Small intestine (tissue), 7 donors: ENCODE data around the gene PRDM11. TPM values are rescaled to one million over a fixed set of nuclear protein-coding genes. Genes with fewer than 3 reads are reported as not detected.
"Not testable (repeated sequence)": the region's sequence is repeated elsewhere in the genome, so short reads cannot be mapped to it uniquely, and the experiment has no call there.

Experiments
- DNase-seq, 2 donors: peaks; one replicate each; pipeline versions ENCODE4 v3.0.0 to v3.0.0-alpha.2; 2013
- FAIRE-seq: peaks from 2 replicates; lab custom pipeline; 2012; peaks lifted over from hg19 to GRCh38; lab: Jason Lieb, UNC
- H3K27ac ChIP-seq, 3 donors: one replicate each; pipeline ENCODE4 v1.5.1; 2013; ENCODE audit warnings: low read length in 2 of 3, mild to moderate bottlenecking in 2 of 3, control low read depth in 1 of 3, inconsistent platforms in 1 of 3, low read depth in 1 of 3, moderate library complexity in 1 of 3
- H3K27me3 ChIP-seq, 3 donors: one replicate each; pipeline ENCODE4 v1.6.1; 2013; ENCODE audit warnings: low read length in 3 of 3, inconsistent platforms in 1 of 3; ENCODE audit not compliant: control insufficient read depth in 3 of 3, insufficient read depth in 3 of 3
- H3K36me3 ChIP-seq, 3 donors: one replicate each; pipeline ENCODE4 v1.6.1; 2013; ENCODE audit warnings: low read length in 3 of 3, inconsistent platforms in 1 of 3, low read depth in 1 of 3, mild to moderate bottlenecking in 1 of 3, moderate library complexity in 1 of 3; ENCODE audit not compliant: control insufficient read depth in 3 of 3, insufficient read depth in 2 of 3
- H3K4me1 ChIP-seq, 3 donors: one replicate each; pipeline ENCODE4 v1.6.1; 2013; ENCODE audit warnings: low read length in 2 of 3, inconsistent platforms in 1 of 3, low read depth in 1 of 3, mild to moderate bottlenecking in 1 of 3, moderate library complexity in 1 of 3; ENCODE audit not compliant: control insufficient read depth in 3 of 3, insufficient read depth in 2 of 3
- H3K4me3 ChIP-seq, 3 donors: one replicate each; pipeline ENCODE4 v1.5.1; 2013; ENCODE audit warnings: low read length in 3 of 3, control low read depth in 1 of 3, inconsistent platforms in 1 of 3, low read depth in 1 of 3, mild to moderate bottlenecking in 1 of 3, moderate library complexity in 1 of 3
- H3K9me3 ChIP-seq, 2 donors: one replicate each; pipeline ENCODE4 v1.6.1; 2013; ENCODE audit warnings: low read depth in 1 of 2, low read length in 1 of 2; ENCODE audit not compliant: control insufficient read depth in 2 of 2, insufficient read depth in 1 of 2
- WGBS, 3 donors: extraction: QIAGEN DNeasy Blood & Tissue Kit; methylation state at CpG; one replicate each; pipeline ENCODE4 v1.1.7; 2013; 5-methylcytosine and 5-hydroxymethylcytosine counted together
- polyA plus RNA-seq, 4 donors: library from polyadenylated mRNA; stranded (reverse) in 3 of 4; unstranded in 1 of 4; fragments of 200-250 nt in 3 of 4; fragments of 120-200 nt in 1 of 4; gene quantifications; one replicate each; pipeline versions ENCODE4 v1.2.1 to v1.2.3, GENCODE V29; 2013
- donor health status: healthy with polysubstance abuse.
- donor health status: control.
- donor health status: control.
- donor health status: Bipolar disorder and iron deficiency.
- donor health status: healthy.

The PRDM11 gene
- polyA plus RNA-seq, 4 donors: 0.45 to 20.4 (median 3.2) TPM

DNA sequence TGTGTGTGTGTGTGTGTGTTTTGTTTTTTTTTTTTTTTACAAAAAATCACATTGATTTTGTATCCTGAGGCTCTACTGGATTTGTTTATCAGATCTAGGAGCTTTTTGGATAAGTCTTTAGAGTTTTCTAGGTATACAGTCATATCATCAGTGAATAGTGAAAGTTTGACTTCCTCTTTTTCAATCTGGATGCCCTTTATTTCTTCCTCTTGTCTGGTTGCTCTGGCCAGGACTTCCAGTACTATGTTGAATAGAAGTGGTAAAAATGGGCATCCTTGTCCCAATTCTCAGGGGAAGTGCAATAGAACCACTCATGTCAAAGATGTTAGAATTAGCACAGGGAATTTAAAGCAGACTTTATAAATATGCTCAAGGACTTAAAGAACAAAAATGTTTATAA lies 32.6 kb upstream of the PRDM11 start:
- Histone ChIP-seq H3K9me3 (peaks cover 0 to 3% of the 10 kb centered on the region in 2 donors), H3K27me3 (no peaks in the 10 kb centered on the region), H3K36me3 (no peaks in the 10 kb centered on the region), H3K4me3 (no peak overlapping the region), H3K27ac (no peak overlapping the region), H3K4me1 (peaks cover 0 to 12% (median 0%) of the 10 kb centered on the region in 3 donors)
- FAIRE-seq: no peak
- no peak for DNase-seq

DNA sequence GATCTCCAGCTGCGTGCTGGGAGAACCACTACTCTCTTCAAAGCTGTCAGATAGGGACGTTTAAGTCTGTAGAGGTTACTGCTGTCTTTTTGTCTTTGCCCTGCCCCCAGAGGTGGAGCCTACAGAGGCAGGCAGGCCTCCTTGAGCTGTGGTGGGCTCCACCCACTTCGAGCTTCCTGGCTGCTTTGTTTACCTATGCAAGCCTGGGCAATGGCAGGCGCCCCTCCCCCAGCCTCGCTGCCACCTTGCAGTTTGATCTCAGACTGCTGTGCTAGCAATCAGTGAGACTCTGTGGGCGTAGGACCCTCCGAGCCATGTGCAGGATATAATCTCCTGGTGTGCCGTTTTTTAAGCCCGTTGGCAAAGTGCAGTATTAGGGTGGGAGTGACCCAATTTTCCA lies 18.6 kb upstream of the PRDM11 start:
- H3K36me3 ChIP-seq, FAIRE-seq, H3K4me3 ChIP-seq, H3K4me1 ChIP-seq, H3K27me3 ChIP-seq, H3K27ac ChIP-seq, DNase-seq, H3K9me3 ChIP-seq: not testable (repeated sequence)
- 70 to 76% (median 76%) methylated on average over 8 to 9 of the region's 9 CpGs for WGBS, 3 donors

DNA sequence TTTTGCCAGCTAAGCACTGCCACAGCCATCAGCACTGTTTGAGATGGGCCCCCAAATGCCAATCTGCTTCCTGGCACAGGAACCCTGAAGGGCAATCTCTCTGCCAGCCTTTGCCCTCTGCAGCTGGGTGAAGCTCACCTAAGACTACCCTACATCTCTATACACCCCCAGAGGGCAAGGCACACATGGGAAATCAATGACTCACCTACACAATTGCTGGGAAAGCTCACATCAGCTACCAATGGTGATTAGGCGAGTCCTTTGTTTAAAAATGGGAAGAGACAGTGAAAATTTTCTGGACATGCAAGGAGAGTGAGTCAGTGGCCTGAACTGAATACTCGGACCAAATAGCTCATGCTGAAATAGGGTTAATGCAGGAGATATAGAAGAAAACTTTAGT lies 12.6 kb upstream of the PRDM11 start:
- no peaks in the 10 kb centered on the region for H3K36me3 ChIP-seq
- FAIRE-seq (no peak), DNase-seq (no peak)
- WGBS, 3 donors: 34 to 67% (median 59%) methylated on average over 2 of the region's 2 CpGs
- H3K27me3 ChIP-seq: peaks cover 0 to 3% (median 0%) of the 10 kb centered on the region in 3 donors
- no peaks in the 10 kb centered on the region for H3K4me1 ChIP-seq
- H3K27ac ChIP-seq: no peak overlapping the region
- H3K4me3 ChIP-seq: no peak overlapping the region
- H3K9me3 ChIP-seq: no peaks in the 10 kb centered on the region

DNA sequence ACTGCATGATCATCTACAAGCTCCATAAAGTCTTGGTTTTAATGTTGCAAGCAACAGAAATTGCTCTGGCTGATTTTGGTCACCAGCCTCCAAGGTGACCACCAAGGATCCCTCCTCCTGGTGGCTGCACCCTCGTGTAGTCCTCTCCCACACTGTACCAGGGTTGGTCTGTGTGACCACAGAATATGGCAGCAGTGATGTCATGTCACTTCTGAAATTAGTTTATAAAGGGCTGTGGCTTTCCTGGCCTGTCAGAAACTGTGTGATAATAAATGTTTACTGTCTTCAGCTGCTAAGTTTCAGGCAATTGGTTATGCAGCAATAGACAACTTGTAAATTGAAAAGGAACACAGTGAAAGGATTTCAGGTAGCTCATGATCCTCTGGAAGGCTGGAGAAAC lies 5.3 kb upstream of the PRDM11 start:
- Histone ChIP-seq H3K9me3 (no peaks in the 10 kb centered on the region), H3K27ac (no peak overlapping the region), H3K4me3 (no peak overlapping the region), H3K36me3 (no peaks in the 10 kb centered on the region), H3K4me1 (peaks cover 0 to 12% (median 3%) of the 10 kb centered on the region in 3 donors), H3K27me3 (peaks cover 0 to 13% (median 0%) of the 10 kb centered on the region in 3 donors)
- DNase-seq: no peak
- no peak for FAIRE-seq
- 9 to 39% (median 13%) methylated on average over 1 of the region's 1 CpG for WGBS, 3 donors

DNA sequence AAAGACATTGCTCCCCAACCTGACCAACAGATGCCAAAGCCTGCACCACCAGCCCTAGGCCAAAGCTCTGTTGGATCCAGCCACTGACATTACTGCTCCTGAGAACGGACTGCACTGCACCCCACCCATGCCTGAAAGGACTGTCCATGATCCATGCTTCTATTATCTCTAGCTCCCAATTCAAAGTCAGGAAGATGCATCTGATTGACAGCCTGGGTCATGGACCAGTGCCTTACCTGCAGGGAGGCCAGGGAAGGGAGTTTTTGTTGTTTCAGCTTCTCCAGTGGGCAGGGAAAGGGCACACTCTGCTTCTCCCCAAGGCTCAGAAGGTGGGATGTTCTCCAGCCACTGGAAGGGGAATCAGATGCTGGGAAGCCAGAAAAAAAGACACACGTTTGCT lies 4.8 kb upstream of the PRDM11 start:
- no peaks in the 10 kb centered on the region for H3K9me3 ChIP-seq
- peaks cover 0 to 12% (median 3%) of the 10 kb centered on the region in 3 donors for H3K4me1 ChIP-seq
- H3K36me3 ChIP-seq: no peaks in the 10 kb centered on the region
- no peak for FAIRE-seq
- 57 to 73% (median 72%) methylated on average over 2 of the region's 2 CpGs for WGBS, 3 donors
- peaks cover 0 to 13% (median 0%) of the 10 kb centered on the region in 3 donors for H3K27me3 ChIP-seq
- no peak overlapping the region for H3K27ac ChIP-seq
- no peak for DNase-seq
- no peak overlapping the region for H3K4me3 ChIP-seq

DNA sequence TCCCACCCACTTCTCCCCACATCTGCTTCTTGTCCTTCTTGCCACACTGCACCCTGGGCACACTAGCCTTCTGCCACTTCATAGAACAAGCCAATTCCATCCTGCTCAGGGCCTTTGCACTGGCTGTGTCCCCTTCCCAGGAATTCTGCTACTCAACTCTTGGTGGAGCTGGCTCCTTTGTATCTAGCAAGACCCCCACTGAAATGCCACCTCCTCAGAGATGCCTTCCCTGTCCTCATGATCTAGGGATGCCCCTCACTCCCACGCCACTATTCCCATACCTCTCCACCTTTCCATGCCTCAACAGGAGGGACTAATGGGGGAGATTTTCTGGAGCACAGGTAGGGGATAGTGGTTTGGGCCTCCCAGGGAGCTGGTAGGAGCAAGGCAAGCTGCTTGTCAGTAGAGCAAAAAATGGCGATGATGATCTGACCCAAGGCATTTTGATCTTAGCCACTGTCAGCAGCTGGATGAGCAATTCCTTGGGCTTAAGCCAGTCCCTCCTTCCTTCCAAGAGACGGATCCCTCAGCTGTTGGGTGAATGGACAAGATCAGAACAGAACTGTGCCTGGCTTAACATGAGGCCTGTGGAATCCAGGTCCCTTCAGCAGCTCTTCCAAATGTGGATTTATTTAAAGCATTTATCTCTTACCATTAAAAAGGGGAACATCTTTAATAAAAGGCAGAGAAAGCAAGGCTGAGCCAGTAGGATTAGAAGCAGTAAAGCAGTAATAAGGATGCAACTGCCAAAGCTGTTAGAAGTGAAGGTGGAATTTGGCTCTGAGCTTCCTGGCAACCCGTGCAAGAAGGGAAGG lies 4.0 kb upstream of the PRDM11 start:
- FAIRE-seq (no peak), DNase-seq (no peak)
- Histone ChIP-seq H3K27me3 (peaks cover 0 to 13% (median 0%) of the 10 kb centered on the region in 3 donors), H3K36me3 (no peaks in the 10 kb centered on the region), H3K9me3 (no peaks in the 10 kb centered on the region), H3K4me1 (peaks cover 0 to 12% (median 3%) of the 10 kb centered on the region in 3 donors), H3K4me3 (no peak overlapping the region), H3K27ac (no peak overlapping the region)
- 74 to 85% (median 81%) methylated on average over 4 of the region's 4 CpGs for WGBS, 3 donors

DNA sequence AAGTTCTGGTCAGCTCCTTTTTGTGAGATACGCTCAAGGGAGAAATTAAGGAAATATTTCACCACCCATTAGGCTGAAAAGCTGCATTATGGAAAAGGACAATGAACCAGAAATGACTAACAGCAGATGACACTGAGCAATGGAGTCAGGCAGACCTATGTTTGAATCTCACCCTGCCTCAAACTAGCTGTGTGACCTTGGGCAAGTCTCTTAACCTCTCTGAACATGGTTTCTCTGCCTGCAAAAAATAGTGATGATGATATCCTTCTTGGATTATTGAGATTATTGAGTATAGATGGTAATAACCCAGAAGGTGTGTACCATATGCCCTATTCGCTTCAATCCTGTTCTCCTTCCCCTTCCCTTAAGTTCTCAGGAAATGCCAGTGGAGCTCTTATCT lies 2.9 kb upstream of the PRDM11 start:
- DNase-seq: no peak
- no peak for FAIRE-seq
- Histone ChIP-seq H3K4me3 (no peak overlapping the region), H3K36me3 (no peaks in the 10 kb centered on the region), H3K4me1 (peaks cover 5 to 21% (median 6%) of the 10 kb centered on the region in 3 donors), H3K9me3 (no peaks in the 10 kb centered on the region), H3K27me3 (peaks cover 0 to 13% (median 0%) of the 10 kb centered on the region in 3 donors), H3K27ac (no peak overlapping the region)
- 94 to 97% (median 95%) methylated on average over 2 of the region's 2 CpGs for WGBS, 3 donors

DNA sequence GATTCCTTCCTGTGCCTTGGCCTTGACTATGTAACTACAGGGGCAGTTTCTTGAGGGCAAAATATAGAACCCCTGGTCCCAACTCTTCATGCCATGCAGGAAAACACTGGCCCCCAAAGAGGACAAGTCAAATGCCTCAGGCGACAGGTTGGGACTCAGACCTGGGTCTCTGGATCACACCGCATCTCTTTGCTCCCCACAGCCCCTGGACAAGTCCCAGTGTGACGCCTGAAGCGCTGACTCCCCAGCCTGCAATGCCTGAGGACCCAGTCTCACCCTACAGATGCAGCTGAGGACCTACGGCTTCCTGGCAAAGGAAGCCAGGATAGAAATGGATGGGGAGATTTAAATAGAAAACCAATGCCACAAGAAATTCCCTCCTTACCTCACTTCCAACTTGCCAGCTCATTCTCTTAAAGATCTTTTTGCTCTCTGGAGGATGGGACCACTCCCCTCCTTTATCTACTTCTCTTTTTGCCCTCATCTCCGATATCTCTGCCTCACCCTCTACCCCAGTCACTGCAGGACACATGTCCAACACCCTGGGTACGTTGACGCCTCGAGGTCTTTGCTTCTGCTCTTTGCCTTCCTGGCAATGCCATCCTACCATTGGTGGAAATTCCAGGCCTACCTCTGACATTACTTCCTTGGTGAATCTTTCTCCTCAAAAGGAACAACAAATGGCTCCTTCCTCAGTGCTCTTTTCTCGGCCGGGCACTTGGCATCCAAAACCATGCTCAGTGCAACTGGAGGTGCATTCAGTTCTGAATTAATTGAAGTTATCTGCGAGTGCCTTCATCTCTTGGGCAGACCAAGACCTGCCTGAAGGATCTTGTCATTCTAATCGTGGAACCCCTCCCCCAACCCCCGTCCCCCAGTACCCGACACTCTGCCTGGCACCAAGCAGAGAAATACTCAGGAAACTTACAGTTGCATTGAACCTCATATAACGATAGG lies 2.0 kb upstream of the PRDM11 start:
- Histone ChIP-seq H3K27ac (no peak overlapping the region), H3K4me3 (no peak overlapping the region), H3K27me3 (peaks cover 0 to 13% (median 0%) of the 10 kb centered on the region in 3 donors), H3K4me1 (peaks cover 5 to 21% (median 6%) of the 10 kb centered on the region in 3 donors), H3K36me3 (peaks cover 0 to 2% (median 0%) of the 10 kb centered on the region in 3 donors), H3K9me3 (peaks cover 0 to 2% of the 10 kb centered on the region in 2 donors)
- no peak for DNase-seq
- FAIRE-seq: no peak
- WGBS, 3 donors: 73 to 81% (median 78%) methylated on average over 16 of the region's 16 CpGs
